DLD1 (cell line): ENCODE results near the gene C17orf50.

Experiments used
- in situ Hi-C: cut with HindIII; loops from 2 replicates; pipeline ENCODE4 v1.10.0; 2017; ENCODE audit warnings: low sequenced_read_pairs

C17orf50 gene

GRCh38 chr17:35732806-35733136 lies 27.9 kb upstream of the C17orf50 start:
- in situ Hi-C loops = loop anchor here (25.0 kb wide), 1 partner anchor 420 kb away; no protein-coding TSS in a partner anchor

DNA sequence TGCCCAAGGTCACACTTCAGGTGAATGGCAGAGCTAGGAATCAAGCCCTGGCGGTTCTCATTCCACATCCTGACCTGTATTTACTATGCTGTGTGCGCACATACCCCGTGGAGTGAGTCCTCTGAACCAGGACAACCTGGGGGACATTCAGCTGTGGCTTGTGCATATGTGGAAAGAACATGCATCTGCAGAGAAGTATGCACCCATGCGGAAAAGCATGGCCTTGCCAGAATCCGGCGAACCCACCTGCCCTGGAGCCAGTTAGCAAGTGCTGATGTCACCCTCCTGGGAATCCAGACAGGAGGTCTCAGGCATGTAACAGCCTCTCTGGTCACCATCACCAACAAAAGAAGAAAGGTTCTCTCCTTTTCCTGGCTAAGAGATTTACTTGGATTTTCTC lies 27.3 kb upstream of the C17orf50 start:
- in situ Hi-C loops = loop anchor here (25.0 kb wide), 1 partner anchor 421 kb away; no protein-coding TSS in a partner anchor

GRCh38 chr17:35734396-35734795 lies 26.3 kb upstream of the C17orf50 start:
- in situ Hi-C loops = loop anchor here (25.0 kb wide), 1 partner anchor 422 kb away; no protein-coding TSS in a partner anchor

- in situ Hi-C loops = loop anchor here (25.0 kb wide), 1 partner anchor 423 kb away; no protein-coding TSS in a partner anchor
These were observed 25.5 kb upstream of the C17orf50 start for GRCh38 chr17:35735036-35735805.

- in situ Hi-C loops = loop anchor here (25.0 kb wide), 1 partner anchor 424 kb away; no protein-coding TSS in a partner anchor
These were observed 24.5 kb upstream of the C17orf50 start for GRCh38 chr17:35736236-35736635.

- in situ Hi-C loops = loop anchor here (25.0 kb wide), 1 partner anchor 426 kb away; no protein-coding TSS in a partner anchor
These were observed 22.1 kb upstream of the C17orf50 start for GRCh38 chr17:35738519-35739133.

DNA sequence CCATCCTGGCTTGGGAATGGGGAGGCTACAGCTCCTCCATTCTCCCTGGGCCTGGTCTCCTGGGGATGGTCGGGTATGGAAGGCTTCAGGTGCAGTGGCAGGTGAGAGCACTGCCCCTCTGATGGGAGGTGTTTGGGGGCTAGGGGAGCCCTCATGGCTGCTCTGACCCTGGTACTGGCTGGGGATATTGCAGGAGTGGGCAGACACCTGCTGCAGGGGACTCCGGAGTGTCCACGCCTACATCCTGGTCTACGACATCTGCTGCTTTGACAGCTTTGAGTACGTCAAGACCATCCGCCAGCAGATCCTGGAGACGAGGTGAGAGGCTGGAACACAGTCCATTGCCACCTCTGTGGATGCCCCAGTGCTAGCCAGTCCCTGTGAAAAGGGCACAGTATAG lies 20.5 kb upstream of the C17orf50 start:
- in situ Hi-C loops = loop anchor here (25.0 kb wide), 1 partner anchor 428 kb away; no protein-coding TSS in a partner anchor

GRCh38 chr17:35740997-35741931 lies 19.4 kb upstream of the C17orf50 start:
- in situ Hi-C loops = loop anchor here (25.0 kb wide), 1 partner anchor 429 kb away; no protein-coding TSS in a partner anchor

DNA sequence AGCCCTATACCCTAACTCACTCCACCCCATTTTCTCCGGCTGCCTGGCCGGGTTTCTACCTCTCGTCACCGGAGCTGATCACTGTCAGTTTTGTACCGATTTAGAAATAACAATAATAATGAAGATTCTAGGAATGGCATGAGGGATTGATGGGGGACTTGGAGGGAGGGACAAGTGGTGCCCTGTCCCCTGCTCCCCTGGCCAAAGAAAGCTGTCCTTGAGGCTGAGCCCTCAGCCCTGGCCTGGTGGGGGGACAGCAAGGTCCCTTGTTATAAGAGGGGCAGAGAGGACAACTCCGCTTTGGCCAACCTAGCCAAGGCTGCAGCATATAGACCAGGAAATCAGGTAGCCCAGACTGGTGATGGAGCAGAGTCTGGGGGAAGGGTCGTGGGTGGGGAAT lies 18.2 kb upstream of the C17orf50 start:
- in situ Hi-C loops = loop anchor here (25.0 kb wide), 1 partner anchor 430 kb away; no protein-coding TSS in a partner anchor

GRCh38 chr17:35742896-35743477 lies 17.7 kb upstream of the C17orf50 start:
- in situ Hi-C loops = loop anchor here (25.0 kb wide), 1 partner anchor 431 kb away; no protein-coding TSS in a partner anchor

- in situ Hi-C loops = loop anchor here (25.0 kb wide), 1 partner anchor 431 kb away; no protein-coding TSS in a partner anchor
These were observed 16.9 kb upstream of the C17orf50 start for GRCh38 chr17:35743626-35744328.

DNA sequence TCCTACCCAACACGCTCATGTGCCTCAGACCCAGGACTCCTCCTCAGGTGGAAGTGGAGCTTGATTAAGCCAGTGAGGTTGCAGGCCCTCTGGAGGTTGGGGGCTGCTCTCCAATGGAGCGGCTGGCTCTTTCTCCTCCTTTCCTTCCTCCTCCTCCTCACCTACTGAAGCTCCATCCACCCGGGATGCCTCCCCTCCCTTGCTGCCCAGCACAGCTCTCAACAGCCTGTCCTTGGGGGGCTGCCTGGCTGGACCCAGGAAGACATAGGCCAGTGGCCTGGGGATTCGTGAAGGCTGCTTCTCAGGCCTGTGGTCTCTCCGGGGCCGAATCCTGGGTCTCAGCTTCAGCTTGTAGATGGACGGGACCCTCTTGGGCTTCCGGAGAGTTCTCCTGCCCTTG lies 15.9 kb upstream of the C17orf50 start:
- in situ Hi-C loops = loop anchor here (25.0 kb wide), 1 partner anchor 433 kb away; no protein-coding TSS in a partner anchor

DNA sequence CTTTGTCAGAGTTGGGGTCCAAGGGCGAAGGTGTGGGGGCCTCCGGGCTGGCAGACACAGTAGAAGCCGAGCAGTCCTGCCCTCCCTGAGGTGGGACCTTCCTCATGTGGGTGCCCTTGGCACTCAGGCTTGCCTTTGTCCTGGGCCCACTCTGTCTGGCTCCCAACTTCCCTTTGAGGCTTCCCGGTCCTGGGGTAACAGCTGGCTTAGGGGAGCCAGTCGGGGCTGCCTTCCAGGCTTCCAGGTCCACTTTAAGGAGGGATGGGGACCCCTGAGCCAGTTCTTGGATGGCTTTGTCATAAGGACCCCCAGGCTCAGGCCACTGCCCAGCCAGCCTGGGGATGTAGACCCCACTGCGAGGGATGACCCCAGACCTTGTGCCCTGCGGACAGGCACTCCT lies 15.4 kb upstream of the C17orf50 start:
- in situ Hi-C loops = loop anchor here (25.0 kb wide), 1 partner anchor 433 kb away; no protein-coding TSS in a partner anchor

DNA sequence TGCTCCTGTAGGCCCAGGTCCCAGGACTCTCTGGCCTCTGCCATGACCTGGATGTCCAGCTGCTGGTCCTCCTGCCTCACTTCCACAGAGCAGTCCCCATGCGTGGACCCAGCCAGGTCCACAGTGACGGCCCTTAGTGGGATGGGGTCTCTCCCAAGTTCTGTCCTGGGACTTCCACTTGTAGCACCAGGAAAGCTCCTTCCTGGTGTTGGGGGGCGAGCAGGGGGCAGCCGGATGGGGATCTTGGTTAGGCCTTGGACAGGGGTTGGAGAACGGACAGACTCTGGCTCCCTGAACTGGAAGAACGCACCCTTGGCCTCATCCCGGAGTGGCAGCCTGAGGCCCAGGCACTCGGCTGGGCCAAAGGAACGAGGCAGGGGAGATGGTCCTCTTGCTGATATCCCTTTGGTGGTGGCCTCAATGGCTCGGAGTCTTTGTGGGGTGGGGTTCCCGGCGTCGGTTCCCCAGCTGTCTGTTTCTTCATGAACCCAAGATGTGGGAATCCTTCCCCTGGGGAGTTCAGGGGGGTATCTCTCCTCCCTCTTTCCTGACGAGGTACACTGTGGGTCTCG lies 14.9 kb upstream of the C17orf50 start:
- in situ Hi-C loops = loop anchor here (25.0 kb wide), 1 partner anchor 434 kb away; no protein-coding TSS in a partner anchor

DNA sequence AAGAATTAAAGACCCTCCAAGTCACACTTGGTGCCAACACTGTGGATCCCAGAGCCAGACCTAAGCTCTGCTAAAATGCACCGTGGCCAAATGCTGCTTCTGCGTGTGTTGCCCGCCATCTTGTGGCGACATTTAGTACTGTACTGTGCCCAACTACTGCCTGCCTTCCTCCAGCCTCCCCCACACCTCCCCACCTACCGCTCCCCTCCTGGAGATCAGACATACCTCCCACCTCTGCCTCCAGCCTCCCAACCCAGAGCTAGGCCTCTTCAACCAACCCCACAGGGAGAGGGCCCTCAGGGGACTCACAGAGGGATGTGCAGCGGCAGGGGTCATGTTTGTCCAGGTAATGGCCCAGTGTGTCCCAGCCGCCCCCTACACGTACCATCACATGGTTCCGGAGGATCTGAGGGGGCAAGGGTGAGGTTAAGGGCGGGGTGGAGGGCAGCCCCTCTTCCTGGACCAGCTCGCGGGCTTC lies 13.1 kb upstream of the C17orf50 start:
- in situ Hi-C loops = loop anchor here (25.0 kb wide), 1 partner anchor 435 kb away; no protein-coding TSS in a partner anchor

- in situ Hi-C loops = loop anchor here (25.0 kb wide), 1 partner anchor 436 kb away; no protein-coding TSS in a partner anchor
These were observed 12.3 kb upstream of the C17orf50 start for GRCh38 chr17:35748341-35748841.

GRCh38 chr17:35748979-35749378 lies 11.7 kb upstream of the C17orf50 start:
- in situ Hi-C loops = loop anchor here (25.0 kb wide), 1 partner anchor 437 kb away; no protein-coding TSS in a partner anchor
